Adipocyte (in vitro differentiated cells): ENCODE measurements around the gene TSPAN31.

Experiments used
- DNase-seq: peaks from one replicate; pipeline ENCODE4 v3.0.0-alpha.2; 2015; ENCODE audit warnings: low read depth
- H3K27me3 ChIP-seq: replicated peaks from 2 replicates; pipeline ENCODE4 v1.7.0; 2013; ENCODE audit warnings: mild to moderate bottlenecking, low read length, moderate library complexity; ENCODE audit not compliant: control insufficient read depth, insufficient read depth
- H3K36me3 ChIP-seq: 2 replicates; pipeline ENCODE4 v1.7.0; 2013; ENCODE audit warnings: low read length, mild to moderate bottlenecking, moderate library complexity; ENCODE audit not compliant: control insufficient read depth, insufficient read depth, severe bottlenecking
- H3K4me1 ChIP-seq: 2 replicates; pipeline ENCODE4 v1.7.0; 2013; ENCODE audit warnings: mild to moderate bottlenecking, low read length, moderate library complexity; ENCODE audit not compliant: control insufficient read depth, insufficient read depth
- H3K4me3 ChIP-seq: 2 replicates; pipeline ENCODE4 v1.7.0; 2013; ENCODE audit warnings: mild to moderate bottlenecking, low read length, moderate library complexity
- H3K9ac ChIP-seq: 2 replicates; pipeline ENCODE4 v1.7.0; 2013; ENCODE audit warnings: mild to moderate bottlenecking, low read length, moderate library complexity
- H3K9me3 ChIP-seq: 2 replicates; pipeline ENCODE4 v1.7.0; 2013; ENCODE audit warnings: mild to moderate bottlenecking, low read length, moderate library complexity; ENCODE audit not compliant: control insufficient read depth

Gene TSPAN31

GRCh38 chr12:57783861-57784260 is 39.0 kb downstream of the TSPAN31 start:
- Histone ChIP-seq H3K27me3 (no peaks in the 10 kb centered on the region), H3K36me3 (peaks cover 38% of the 10 kb centered on the region), H3K9me3 (no peaks in the 10 kb centered on the region), H3K9ac (no peak overlapping the region), H3K4me1 (peaks cover 9% of the 10 kb centered on the region), H3K4me3 (no peak overlapping the region)
- DNase-seq: no peak

- no peaks in the 10 kb centered on the region for H3K27me3 ChIP-seq
- DNase-seq: peak; percentile 70
- peak overlapping the region; percentile 81 for H3K9ac ChIP-seq
- H3K36me3 ChIP-seq: peaks cover 75% of the 10 kb centered on the region
- H3K9me3 ChIP-seq: no peaks in the 10 kb centered on the region
- peaks cover 12% of the 10 kb centered on the region for H3K4me1 ChIP-seq
- H3K4me3 ChIP-seq: peak overlapping the region; percentile 57
Measured at GRCh38 chr12:57793920-57794319, 49.1 kb downstream of the TSPAN31 start.

GRCh38 chr12:57795354-57795753 is 50.5 kb downstream of the TSPAN31 start:
- no peak for DNase-seq
- Histone ChIP-seq H3K9ac (no peak overlapping the region), H3K4me3 (no peak overlapping the region), H3K27me3 (no peaks in the 10 kb centered on the region), H3K9me3 (no peaks in the 10 kb centered on the region), H3K4me1 (peaks cover 12% of the 10 kb centered on the region), H3K36me3 (peaks cover 75% of the 10 kb centered on the region)

GRCh38 chr12:57796996-57797395 is 52.2 kb downstream of the TSPAN31 start:
- Histone ChIP-seq H3K27me3 (no peaks in the 10 kb centered on the region), H3K4me1 (peaks cover 12% of the 10 kb centered on the region), H3K4me3 (no peak overlapping the region), H3K9ac (no peak overlapping the region), H3K9me3 (no peaks in the 10 kb centered on the region), H3K36me3 (peaks cover 79% of the 10 kb centered on the region)
- DNase-seq: no peak

GRCh38 chr12:57797933-57798332 is 53.1 kb downstream of the TSPAN31 start:
- H3K4me1 ChIP-seq: peaks cover 12% of the 10 kb centered on the region
- H3K36me3 ChIP-seq: peaks cover 79% of the 10 kb centered on the region

More at GRCh38 chr12:57797933-57798332, 53.1 kb downstream of the TSPAN31 start:
- no peaks in the 10 kb centered on the region for H3K9me3 ChIP-seq
- no peak for DNase-seq
- H3K4me3 ChIP-seq: no peak overlapping the region
- H3K9ac ChIP-seq: no peak overlapping the region
- H3K27me3 ChIP-seq: no peaks in the 10 kb centered on the region
